HepG2 (cell line): ENCODE measurements around the gene CFAP43. TPM values are rescaled to one million over a fixed set of nuclear protein-coding genes. Genes with fewer than 3 reads are reported as not detected.

Source experiments
- BORCS8-MEF2B ChIP-seq: sonication (generic); formaldehyde crosslinking; IDR thresholded peaks from 2 replicates; pipeline ENCODE4 v1.8.0; 2022; ENCODE audit warnings: mild to moderate bottlenecking, missing genetic modification reagents
- FOXA3 ChIP-seq: IDR thresholded peaks from 2 replicates; pipeline ENCODE4 v1.6.1; 2016; ENCODE audit warnings: missing genetic modification reagents, missing compliant biosample characterization
- HMGA1 ChIP-seq: sonication (generic); formaldehyde crosslinking; conservative IDR thresholded peaks from 2 replicates; pipeline ENCODE4 v1.4.0; 2020; ENCODE audit warnings: missing genetic modification reagents
- HNF4A ChIP-seq: sonication (generic); formaldehyde crosslinking; IDR thresholded peaks from 2 replicates; pipeline ENCODE4 v1.4.0; 2020; ENCODE audit warnings: missing genetic modification reagents
- MTERF4 ChIP-seq: sonication (generic); formaldehyde crosslinking; IDR thresholded peaks from 2 replicates; pipeline ENCODE4 v1.8.0; 2023; ENCODE audit warnings: mild to moderate bottlenecking, missing genetic modification reagents
- NBN ChIP-seq: fragments of 450-650 bp; conservative IDR thresholded peaks from 2 replicates; pipeline ENCODE4 v1.6.1; 2017
- PITX1 ChIP-seq: sonication (generic); formaldehyde crosslinking; IDR thresholded peaks from 2 replicates; pipeline ENCODE4 v1.5.1; 2020; ENCODE audit warnings: mild to moderate bottlenecking, missing genetic modification reagents
- SETDB1 ChIP-seq: sonication (generic); formaldehyde crosslinking; IDR thresholded peaks from 2 replicates; pipeline ENCODE4 v1.5.1; 2020; ENCODE audit warnings: missing genetic modification reagents, mild to moderate bottlenecking, borderline replicate concordance
- SRY ChIP-seq: sonication (generic); formaldehyde crosslinking; IDR thresholded peaks from 2 replicates; pipeline ENCODE4 v1.8.0; 2022; ENCODE audit warnings: mild to moderate bottlenecking, missing genetic modification reagents
- ZNF282 ChIP-seq: fragments of 450-650 bp; IDR thresholded peaks from 2 replicates; pipeline ENCODE4 v1.6.1; 2018; ENCODE audit not compliant: partially characterized antibody
- ZNF33B ChIP-seq: sonication (generic); formaldehyde crosslinking; IDR thresholded peaks from 2 replicates; pipeline ENCODE4 v1.5.1; 2020; ENCODE audit warnings: mild to moderate bottlenecking, missing genetic modification reagents
- ZNF850 ChIP-seq: sonication (generic); formaldehyde crosslinking; conservative IDR thresholded peaks from 2 replicates; pipeline ENCODE4 v1.9.0; 2021; ENCODE audit warnings: mild to moderate bottlenecking, missing genetic modification reagents
- ZNF878 ChIP-seq: sonication (generic); formaldehyde crosslinking; IDR thresholded peaks from 2 replicates; pipeline ENCODE4 v1.8.1; 2023; ENCODE audit warnings: mild to moderate bottlenecking, missing genetic modification reagents, moderate library complexity
- ZSCAN12 ChIP-seq: sonication (generic); formaldehyde crosslinking; IDR thresholded peaks from 2 replicates; pipeline ENCODE4 v1.9.0; 2021; ENCODE audit warnings: mild to moderate bottlenecking, missing genetic modification reagents
- ZSCAN22 ChIP-seq: sonication (generic); formaldehyde crosslinking; IDR thresholded peaks from 2 replicates; pipeline ENCODE4 v1.4.0; 2020; ENCODE audit warnings: mild to moderate bottlenecking, missing genetic modification reagents
- polyA plus RNA-seq, 8 experiments: library from polyadenylated mRNA; depleted of rRNA in 3 of 8; stranded (reverse) in 7 of 8; unstranded in 1 of 8; fragments of >200 nt; fragmentation: Illumina TruSeq in 4 of 8; extraction: Trizol in 4 of 8; gene quantifications; 2 replicates each; pipeline versions ENCODE4 v1.2.1 to v1.2.3, GENCODE V29; 2011 to 2016; ENCODE audit warnings: low read depth in 4 of 8, missing spikeins in 1 of 8, mixed read lengths in 1 of 8; ENCODE audit not compliant: insufficient read depth in 1 of 8
- total RNA-seq, 5 experiments: library from RNA; depleted of rRNA; stranded (reverse); fragments of >200 nt; fragmentation: Illumina TruSeq; extraction: Trizol; gene quantifications; 2 replicates each; pipeline ENCODE4 v1.2.3, GENCODE V29; 2016; ENCODE audit warnings: low read depth in 1 of 5
- TF ChIP-seq, protein P1 (sequence below), 2 experiments: sonication (generic) in 1 of 2; formaldehyde crosslinking in 1 of 2; IDR thresholded peaks; 2 replicates each; pipeline versions ENCODE4 v1.5.1 to v1.6.1; 2011 to 2020; ENCODE audit warnings: borderline replicate concordance in 1 of 2, low read depth in 1 of 2, low read length in 1 of 2, mild to moderate bottlenecking in 1 of 2, missing genetic modification reagents in 1 of 2, moderate library complexity in 1 of 2
- TF ChIP-seq, protein P2 (sequence below): sonication (generic); formaldehyde crosslinking; IDR thresholded peaks from 2 replicates; pipeline ENCODE4 v1.8.1; 2023; ENCODE audit warnings: mild to moderate bottlenecking, missing genetic modification reagents
- TF ChIP-seq, protein P3 (sequence below): IDR thresholded peaks from 2 replicates; pipeline ENCODE4 v1.6.1; 2012; ENCODE audit warnings: low read length, improper control_type of control experiment
- TF ChIP-seq, protein P4 (sequence below): sonication (generic); formaldehyde crosslinking; IDR thresholded peaks from 2 replicates; pipeline ENCODE4 v1.8.0; 2022; ENCODE audit warnings: low read depth, missing genetic modification reagents

Gene CFAP43
- total and polyA plus RNA-seq, 2 of the 13 experiments (the other 11 are each of a cell fraction or from before 2014, with no cell fraction given): 0.24 to 0.38 TPM

- no peak for TF ChIP-seq HNF4A
- TF ChIP-seq ZSCAN22 (CRISPR knock-in tag): no peak
- no peak for TF ChIP-seq ZNF878 (CRISPR knock-in tag)
- no peak for TF ChIP-seq SETDB1 (CRISPR knock-in tag)
- TF ChIP-seq ZNF33B (CRISPR knock-in tag): 0 out of 2 replicates have a peak, but pooled peaks have one; percentile 43
- TF ChIP-seq NBN: no peak
- no peak for TF ChIP-seq ZSCAN12 (CRISPR knock-in tag)
- TF ChIP-seq BORCS8-MEF2B: peak; percentile 60; the same call in 1 of the 2 replicates
- TF ChIP-seq MTERF4: 0 out of 2 replicates have a peak, but pooled peaks have one; percentile 62
- TF ChIP-seq FOXA3 (CRISPR knock-in tag): peak; percentile 88
- TF ChIP-seq, protein P1, sequence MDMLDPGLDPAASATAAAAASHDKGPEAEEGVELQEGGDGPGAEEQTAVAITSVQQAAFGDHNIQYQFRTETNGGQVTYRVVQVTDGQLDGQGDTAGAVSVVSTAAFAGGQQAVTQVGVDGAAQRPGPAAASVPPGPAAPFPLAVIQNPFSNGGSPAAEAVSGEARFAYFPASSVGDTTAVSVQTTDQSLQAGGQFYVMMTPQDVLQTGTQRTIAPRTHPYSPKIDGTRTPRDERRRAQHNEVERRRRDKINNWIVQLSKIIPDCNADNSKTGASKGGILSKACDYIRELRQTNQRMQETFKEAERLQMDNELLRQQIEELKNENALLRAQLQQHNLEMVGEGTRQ (IDR thresholded peaks at IDR 0.05; ENCODE audit: low read depth, low read length): no peak
- TF ChIP-seq, protein P1 (CRISPR knock-in tag; IDR thresholded peaks at IDR 0.05; ENCODE audit: borderline replicate concordance): no peak; the same call in 1 of the 2 replicates
- TF ChIP-seq SRY (CRISPR knock-in tag): peak; percentile 35; the same call in 1 of the 2 replicates
- peak; percentile 36; the same call in 1 of the 2 replicates for TF ChIP-seq PITX1
- TF ChIP-seq, protein P2, sequence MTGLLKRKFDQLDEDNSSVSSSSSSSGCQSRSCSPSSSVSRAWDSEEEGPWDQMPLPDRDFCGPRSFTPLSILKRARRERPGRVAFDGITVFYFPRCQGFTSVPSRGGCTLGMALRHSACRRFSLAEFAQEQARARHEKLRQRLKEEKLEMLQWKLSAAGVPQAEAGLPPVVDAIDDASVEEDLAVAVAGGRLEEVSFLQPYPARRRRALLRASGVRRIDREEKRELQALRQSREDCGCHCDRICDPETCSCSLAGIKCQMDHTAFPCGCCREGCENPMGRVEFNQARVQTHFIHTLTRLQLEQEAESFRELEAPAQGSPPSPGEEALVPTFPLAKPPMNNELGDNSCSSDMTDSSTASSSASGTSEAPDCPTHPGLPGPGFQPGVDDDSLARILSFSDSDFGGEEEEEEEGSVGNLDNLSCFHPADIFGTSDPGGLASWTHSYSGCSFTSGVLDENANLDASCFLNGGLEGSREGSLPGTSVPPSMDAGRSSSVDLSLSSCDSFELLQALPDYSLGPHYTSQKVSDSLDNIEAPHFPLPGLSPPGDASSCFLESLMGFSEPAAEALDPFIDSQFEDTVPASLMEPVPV (CRISPR knock-in tag): peak; percentile 82; the same call in 1 of the 2 replicates
- TF ChIP-seq, protein P3, sequence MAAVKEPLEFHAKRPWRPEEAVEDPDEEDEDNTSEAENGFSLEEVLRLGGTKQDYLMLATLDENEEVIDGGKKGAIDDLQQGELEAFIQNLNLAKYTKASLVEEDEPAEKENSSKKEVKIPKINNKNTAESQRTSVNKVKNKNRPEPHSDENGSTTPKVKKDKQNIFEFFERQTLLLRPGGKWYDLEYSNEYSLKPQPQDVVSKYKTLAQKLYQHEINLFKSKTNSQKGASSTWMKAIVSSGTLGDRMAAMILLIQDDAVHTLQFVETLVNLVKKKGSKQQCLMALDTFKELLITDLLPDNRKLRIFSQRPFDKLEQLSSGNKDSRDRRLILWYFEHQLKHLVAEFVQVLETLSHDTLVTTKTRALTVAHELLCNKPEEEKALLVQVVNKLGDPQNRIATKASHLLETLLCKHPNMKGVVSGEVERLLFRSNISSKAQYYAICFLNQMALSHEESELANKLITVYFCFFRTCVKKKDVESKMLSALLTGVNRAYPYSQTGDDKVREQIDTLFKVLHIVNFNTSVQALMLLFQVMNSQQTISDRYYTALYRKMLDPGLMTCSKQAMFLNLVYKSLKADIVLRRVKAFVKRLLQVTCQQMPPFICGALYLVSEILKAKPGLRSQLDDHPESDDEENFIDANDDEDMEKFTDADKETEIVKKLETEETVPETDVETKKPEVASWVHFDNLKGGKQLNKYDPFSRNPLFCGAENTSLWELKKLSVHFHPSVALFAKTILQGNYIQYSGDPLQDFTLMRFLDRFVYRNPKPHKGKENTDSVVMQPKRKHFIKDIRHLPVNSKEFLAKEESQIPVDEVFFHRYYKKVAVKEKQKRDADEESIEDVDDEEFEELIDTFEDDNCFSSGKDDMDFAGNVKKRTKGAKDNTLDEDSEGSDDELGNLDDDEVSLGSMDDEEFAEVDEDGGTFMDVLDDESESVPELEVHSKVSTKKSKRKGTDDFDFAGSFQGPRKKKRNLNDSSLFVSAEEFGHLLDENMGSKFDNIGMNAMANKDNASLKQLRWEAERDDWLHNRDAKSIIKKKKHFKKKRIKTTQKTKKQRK: no peak
- no peak for TF ChIP-seq HMGA1
- TF ChIP-seq ZNF850: no peak
- TF ChIP-seq, protein P4, sequence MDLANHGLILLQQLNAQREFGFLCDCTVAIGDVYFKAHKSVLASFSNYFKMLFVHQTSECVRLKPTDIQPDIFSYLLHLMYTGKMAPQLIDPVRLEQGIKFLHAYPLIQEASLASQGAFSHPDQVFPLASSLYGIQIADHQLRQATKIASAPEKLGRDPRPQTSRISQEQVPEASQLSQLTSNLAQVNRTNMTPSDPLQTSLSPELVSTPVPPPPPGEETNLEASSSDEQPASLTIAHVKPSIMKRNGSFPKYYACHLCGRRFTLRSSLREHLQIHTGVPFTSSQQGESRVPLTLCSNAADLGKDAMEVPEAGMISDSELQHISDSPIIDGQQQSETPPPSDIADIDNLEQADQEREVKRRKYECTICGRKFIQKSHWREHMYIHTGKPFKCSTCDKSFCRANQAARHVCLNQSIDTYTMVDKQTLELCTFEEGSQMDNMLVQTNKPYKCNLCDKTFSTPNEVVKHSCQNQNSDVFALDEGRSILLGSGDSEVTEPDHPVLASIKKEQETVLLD (CRISPR knock-in tag): peak; percentile 68; the same call in 1 of the 2 replicates
- no peak for TF ChIP-seq ZNF282
Measured at GRCh38 chr10:104231784-104232612, at the start of gene CFAP43 (continued).
